ENCODE results near the gene KIAA0825.
"Not testable (repeated sequence)": the region's sequence is repeated elsewhere in the genome, so short reads cannot be mapped to it uniquely, and the experiment has no call there.

Gene KIAA0825

DNA sequence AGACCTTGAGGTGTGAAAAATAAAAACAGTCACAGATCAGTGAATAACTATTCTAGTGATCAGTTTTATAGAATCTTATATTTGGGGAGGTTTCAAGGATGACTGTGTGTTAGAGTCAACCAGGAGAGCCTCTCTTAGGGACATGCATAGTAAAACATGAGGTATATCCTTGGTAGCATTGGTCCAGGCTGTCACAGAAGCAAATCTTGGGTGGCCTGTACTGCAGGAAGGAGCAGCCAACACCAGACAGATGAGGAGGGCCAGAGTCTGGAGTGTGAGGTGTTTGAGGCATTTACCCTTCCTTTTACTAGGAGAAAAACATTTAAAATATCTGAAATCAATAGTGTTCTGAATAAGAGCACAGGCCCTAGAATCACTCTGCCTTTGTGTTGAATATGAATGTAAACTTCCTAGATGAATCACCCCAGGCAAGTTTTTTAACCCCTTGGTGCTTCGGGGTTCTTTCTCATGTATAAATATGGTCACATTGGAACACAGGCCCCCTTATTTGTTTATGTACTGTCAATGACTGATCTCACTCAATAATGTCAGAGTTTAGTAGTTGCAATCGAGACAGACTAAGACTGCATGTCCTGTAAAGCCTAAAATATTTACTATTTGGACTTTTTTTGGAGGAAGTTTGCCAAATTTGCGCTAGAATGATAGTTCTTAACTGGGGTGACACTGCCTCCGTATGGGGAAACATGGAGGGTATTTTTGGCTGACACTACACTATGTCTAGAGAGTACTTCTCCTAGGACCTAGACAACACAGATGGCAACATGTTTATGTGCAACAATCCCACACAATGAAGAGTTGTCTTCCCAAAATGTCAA, 460.5 kb downstream of the KIAA0825 start:
- H3K4me3 ChIP-seq (ENCODE audit: low read depth, low read length): no peak overlapping the region
- in situ Hi-C loops (cut with HindIII; ENCODE audit: low sequenced_read_pairs): no loop called here
- no peak for DNase-seq (ENCODE audit: low read depth, low spot score)
- TF ChIP-seq, protein P1, sequence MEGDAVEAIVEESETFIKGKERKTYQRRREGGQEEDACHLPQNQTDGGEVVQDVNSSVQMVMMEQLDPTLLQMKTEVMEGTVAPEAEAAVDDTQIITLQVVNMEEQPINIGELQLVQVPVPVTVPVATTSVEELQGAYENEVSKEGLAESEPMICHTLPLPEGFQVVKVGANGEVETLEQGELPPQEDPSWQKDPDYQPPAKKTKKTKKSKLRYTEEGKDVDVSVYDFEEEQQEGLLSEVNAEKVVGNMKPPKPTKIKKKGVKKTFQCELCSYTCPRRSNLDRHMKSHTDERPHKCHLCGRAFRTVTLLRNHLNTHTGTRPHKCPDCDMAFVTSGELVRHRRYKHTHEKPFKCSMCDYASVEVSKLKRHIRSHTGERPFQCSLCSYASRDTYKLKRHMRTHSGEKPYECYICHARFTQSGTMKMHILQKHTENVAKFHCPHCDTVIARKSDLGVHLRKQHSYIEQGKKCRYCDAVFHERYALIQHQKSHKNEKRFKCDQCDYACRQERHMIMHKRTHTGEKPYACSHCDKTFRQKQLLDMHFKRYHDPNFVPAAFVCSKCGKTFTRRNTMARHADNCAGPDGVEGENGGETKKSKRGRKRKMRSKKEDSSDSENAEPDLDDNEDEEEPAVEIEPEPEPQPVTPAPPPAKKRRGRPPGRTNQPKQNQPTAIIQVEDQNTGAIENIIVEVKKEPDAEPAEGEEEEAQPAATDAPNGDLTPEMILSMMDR (IDR thresholded peaks at IDR 0.05; ENCODE audit: low read depth, low read length): no peak

DNA sequence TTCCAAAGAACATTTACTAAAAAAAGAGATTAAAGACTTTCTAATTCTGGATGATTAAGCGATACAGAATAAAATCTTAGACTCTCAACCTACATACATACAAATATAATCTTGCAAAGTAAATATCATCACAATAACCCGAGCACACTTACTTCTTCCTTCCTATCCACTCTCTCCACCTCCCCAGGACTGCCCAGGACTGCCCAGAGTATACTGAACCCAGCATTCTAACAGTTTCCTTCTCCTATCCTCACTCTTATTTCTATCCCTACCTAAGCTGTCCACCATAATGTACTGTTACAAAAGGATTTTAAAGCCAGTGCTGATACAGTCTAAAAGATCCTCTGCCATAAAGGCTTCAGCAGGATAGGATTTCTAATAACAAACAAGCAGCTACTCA, 463.7 kb downstream of the KIAA0825 start:
- TF ChIP-seq, protein P1 (IDR thresholded peaks at IDR 0.05; ENCODE audit: low read depth, low read length): no peak
- DNase-seq (ENCODE audit: low read depth, low spot score): no peak
- no peak overlapping the region for H3K4me3 ChIP-seq (ENCODE audit: low read depth, low read length)
- in situ Hi-C loops (cut with HindIII; ENCODE audit: low sequenced_read_pairs): no loop called here

DNA sequence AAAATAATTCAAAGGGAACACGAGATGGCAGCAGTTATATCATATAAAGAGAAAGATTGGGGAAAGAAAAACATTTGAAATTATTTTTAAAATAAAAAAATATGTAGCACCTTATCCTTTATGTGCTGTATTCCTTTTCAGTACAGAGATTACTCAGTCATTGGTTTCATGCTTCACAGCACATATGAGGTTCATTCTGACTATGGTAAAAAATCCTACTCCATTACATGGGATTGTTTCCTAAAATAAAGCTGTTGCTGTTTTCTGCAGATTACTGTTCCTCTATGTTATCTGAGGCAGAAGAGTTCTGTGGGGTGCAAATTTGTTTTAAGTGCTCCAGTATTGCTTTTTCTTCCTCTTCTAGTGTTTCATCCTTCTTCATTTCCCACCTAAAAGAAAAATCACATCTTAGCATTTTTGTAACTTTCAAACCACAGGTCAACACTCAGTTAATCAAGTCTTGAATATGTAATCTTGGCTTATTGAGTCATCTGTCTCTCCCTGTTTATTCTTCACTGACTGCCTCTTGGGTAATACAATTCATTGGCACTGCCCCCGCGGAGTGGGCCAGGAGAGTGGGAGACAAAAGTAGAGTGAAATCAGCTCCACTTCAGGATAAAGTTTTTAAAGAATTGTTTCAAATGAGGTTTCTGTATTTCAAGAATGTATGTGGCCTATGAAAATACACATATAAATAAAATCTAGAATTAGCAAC, 464.5 kb downstream of the KIAA0825 start:
- DNase-seq (ENCODE audit: low read depth, low spot score): peak; percentile 19
- in situ Hi-C loops (cut with HindIII; ENCODE audit: low sequenced_read_pairs): no loop called here
- TF ChIP-seq, protein P1 (IDR thresholded peaks at IDR 0.05; ENCODE audit: low read depth, low read length): no peak
- H3K4me3 ChIP-seq (ENCODE audit: low read depth, low read length): no peak overlapping the region

DNA sequence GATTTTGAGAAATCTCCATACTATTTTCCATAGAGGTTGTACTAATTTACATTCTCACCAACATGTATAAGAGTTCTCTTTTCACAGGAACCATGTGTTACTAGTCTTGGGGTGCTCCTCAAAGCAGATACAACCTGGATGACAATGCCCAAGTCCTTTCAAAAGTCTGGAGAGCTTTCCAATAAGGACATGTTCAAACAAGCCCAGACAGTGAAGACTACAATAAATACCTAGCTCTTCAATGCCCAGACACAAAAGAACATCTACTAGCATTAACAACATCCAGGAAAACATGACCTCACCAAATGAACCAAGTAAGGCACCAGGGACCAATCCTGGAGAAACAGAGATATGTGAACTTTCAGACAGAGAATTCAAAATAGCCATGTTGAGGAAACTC, 474.8 kb downstream of the KIAA0825 start:
- H3K4me3 ChIP-seq (ENCODE audit: low read depth, low read length); in situ Hi-C loops (cut with HindIII; ENCODE audit: low sequenced_read_pairs); DNase-seq (ENCODE audit: low read depth, low spot score): not testable (repeated sequence)

DNA sequence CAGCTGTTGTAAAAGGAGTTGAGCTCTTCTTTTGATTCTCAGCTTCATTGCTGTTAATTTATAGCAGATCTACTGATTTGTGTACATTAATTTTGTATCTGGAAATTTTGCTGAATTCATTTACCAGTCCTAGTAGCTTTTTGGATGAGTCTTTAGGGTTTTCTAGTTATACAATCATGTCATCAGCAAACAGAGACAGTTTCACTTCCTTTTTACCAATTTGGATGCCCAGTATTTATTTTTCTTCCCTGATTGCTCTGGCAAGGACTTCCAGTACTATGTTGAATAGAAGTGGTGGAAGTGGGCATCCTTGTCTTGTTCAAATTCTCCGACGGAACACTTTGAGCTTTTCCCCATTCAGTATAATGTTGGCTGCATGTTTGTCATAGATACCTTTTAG, 478.1 kb downstream of the KIAA0825 start:
- H3K4me3 ChIP-seq (ENCODE audit: low read depth, low read length): no peak overlapping the region
- in situ Hi-C loops (cut with HindIII; ENCODE audit: low sequenced_read_pairs): no loop called here
- TF ChIP-seq, protein P1 (IDR thresholded peaks at IDR 0.05; ENCODE audit: low read depth, low read length): no peak
- DNase-seq (ENCODE audit: low read depth, low spot score): no peak

DNA sequence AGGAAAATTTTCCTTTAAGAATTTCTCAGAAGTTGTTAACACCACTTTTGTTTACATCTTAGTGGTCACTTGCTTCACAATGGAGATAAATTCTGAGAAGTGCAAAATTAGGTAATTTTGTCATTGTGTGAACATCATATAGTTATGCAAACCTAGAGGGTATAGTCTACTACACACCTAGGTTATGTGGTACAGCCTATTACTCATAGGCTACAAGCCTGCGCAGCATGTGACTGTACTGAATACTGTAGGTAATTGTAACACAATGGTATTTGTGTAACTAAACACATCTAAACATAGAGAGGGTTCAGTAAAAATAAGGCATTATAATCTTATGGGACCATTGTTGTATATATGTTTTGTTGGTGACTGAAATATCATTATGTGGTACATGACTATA, 488.3 kb downstream of the KIAA0825 start:
- in situ Hi-C loops (cut with HindIII; ENCODE audit: low sequenced_read_pairs): no loop called here
- H3K4me3 ChIP-seq (ENCODE audit: low read depth, low read length): no peak overlapping the region
- DNase-seq (ENCODE audit: low read depth, low spot score): no peak
- TF ChIP-seq, protein P1 (IDR thresholded peaks at IDR 0.05; ENCODE audit: low read depth, low read length): no peak

DNA sequence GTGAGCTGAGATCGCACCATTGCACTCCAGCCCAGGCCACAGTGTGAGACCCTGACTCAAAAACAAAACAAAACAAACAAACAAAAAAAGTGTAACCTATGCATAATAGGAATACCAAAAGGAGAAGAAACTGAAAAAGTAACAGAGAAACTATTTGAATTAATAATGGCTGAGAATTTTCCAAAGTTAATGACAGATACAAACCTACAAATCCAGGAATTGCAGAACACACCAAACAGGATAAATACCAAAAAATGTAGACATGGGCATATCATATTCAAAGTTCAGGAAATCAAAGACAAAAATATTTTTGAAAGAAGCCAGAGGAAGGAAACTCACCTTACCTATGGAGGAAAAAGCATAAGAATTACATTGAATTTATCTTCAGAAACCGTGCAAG, 493.3 kb downstream of the KIAA0825 start:
- no peak for DNase-seq (ENCODE audit: low read depth, low spot score)
- in situ Hi-C loops (cut with HindIII; ENCODE audit: low sequenced_read_pairs): no loop called here
- H3K4me3 ChIP-seq (ENCODE audit: low read depth, low read length): no peak overlapping the region
- TF ChIP-seq, protein P1 (IDR thresholded peaks at IDR 0.05; ENCODE audit: low read depth, low read length): no peak

DNA sequence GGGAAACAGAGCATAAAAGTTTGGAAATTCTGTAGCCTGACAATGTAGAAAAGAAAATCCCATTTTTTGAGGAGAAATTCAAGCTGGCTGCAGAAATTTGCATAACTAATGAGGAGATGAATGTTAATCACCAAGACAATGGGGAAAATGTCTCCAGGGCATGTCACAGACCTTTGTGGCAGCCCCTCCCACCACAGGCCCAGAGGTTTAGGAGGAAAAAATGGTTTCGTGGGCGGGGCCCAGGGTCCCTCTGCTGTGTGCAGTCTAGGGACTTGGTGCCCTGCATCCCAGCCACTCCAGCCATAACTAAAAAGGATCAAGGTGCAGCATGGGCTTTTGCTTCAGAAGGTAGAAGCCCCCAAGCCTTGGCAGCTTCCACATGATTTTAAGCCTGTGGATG, 502.1 kb downstream of the KIAA0825 start:
- H3K4me3 ChIP-seq (ENCODE audit: low read depth, low read length); DNase-seq (ENCODE audit: low read depth, low spot score); in situ Hi-C loops (cut with HindIII; ENCODE audit: low sequenced_read_pairs): not testable (repeated sequence)

Data from astrocyte of the spinal cord (primary cell).